Calu3 (cell line): ENCODE measurements around the gene MTHFD1. TPM values are rescaled to one million over a fixed set of nuclear protein-coding genes. Genes with fewer than 3 reads are reported as not detected.

Source experiments
- BruUV-seq: library from RNA; stranded (reverse); fragments of 400-500 nt; replicated peaks from 2 replicates; lab custom pipeline; 2021; lab: Mats Ljungman, UMichigan
- CTCF ChIA-PET: fragments of 300-600 bp; sonication (Branson Sonifier 250); formaldehyde crosslinking; loops from one replicate; lab custom pipeline; 2022; ENCODE audit warnings: antibody characterized with exemption; lab: Charles Lee
- DNase-seq: peaks from one replicate; pipeline ENCODE4 v3.0.0; 2022
- H3K27ac Mint-ChIP-seq: one replicate; pipeline ENCODE4 v1.8.0; 2022; ENCODE audit warnings: mixed read lengths; ENCODE audit not compliant: unreplicated experiment
- H3K27me3 Mint-ChIP-seq: one replicate; pipeline ENCODE4 v1.8.0; 2022; ENCODE audit warnings: mixed read lengths; ENCODE audit not compliant: unreplicated experiment
- H3K36me3 Mint-ChIP-seq: one replicate; pipeline ENCODE4 v1.8.0; 2022; ENCODE audit warnings: mild to moderate bottlenecking, moderate library complexity, mixed read lengths; ENCODE audit not compliant: insufficient read depth, unreplicated experiment
- H3K4me1 Mint-ChIP-seq: one replicate; pipeline ENCODE4 v1.8.0; 2022; ENCODE audit warnings: mild to moderate bottlenecking, low read depth, mixed read lengths; ENCODE audit not compliant: unreplicated experiment
- H3K4me3 Mint-ChIP-seq: one replicate; pipeline ENCODE4 v1.8.0; 2022; ENCODE audit warnings: mild to moderate bottlenecking, low read depth, moderate library complexity, mixed read lengths; ENCODE audit not compliant: unreplicated experiment
- H3K9me3 Mint-ChIP-seq: one replicate; pipeline ENCODE4 v1.8.0; 2022; ENCODE audit warnings: low read depth, mixed read lengths; ENCODE audit not compliant: unreplicated experiment
- CTCF ChIP-seq: fragments of 200-600 bp; IDR thresholded peaks from one replicate; pipeline ENCODE4 v1.8.0; 2022; ENCODE audit warnings: antibody characterized with exemption; ENCODE audit not compliant: unreplicated experiment
- intact Hi-C: fragments of 100-400 bp; cut with micrococcal nuclease; formaldehyde crosslinking; loops from one replicate; pipeline ENCODE4 v1.10.0; 2022; ENCODE audit not compliant: unreplicated experiment
- total RNA-seq: library from RNA; stranded (reverse); gene quantifications from 2 replicates; pipeline ENCODE4 v1.2.3, GENCODE V29; 2022

Gene MTHFD1
- total RNA-seq, 1 experiment from 2014 or later: 164 TPM

DNA sequence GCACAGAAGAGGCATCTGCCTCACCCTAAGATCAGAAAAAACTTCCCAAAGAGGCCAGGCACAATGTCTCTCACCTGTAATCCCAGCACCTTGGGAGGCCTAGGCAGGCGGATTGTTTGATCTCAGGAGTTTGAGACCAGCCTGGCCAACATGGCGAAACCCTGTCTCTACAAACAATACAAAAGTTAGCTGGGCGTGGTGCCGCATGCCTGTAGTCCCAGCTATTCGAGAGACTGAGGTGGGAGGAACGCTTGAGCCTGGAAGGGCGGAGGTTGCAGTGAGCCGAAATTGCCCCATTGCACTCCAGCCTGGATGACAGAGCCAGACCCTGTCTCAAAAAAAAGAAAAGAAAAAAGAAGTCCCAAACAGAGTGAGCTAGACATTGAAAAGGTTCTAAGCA is 120.9 kb downstream of the MTHFD1 start:
- H3K27ac Mint-ChIP-seq: no peak overlapping the region
- CTCF ChIA-PET: interaction anchor here (0.5 to 1.7 kb wide), 2 partner anchors 9 to 124 kb away, joined by 3 to 6 read pairs; no protein-coding TSS in a partner anchor

More for the DNA sequence above, 120.9 kb downstream of the MTHFD1 start:
- BruUV-seq: no TSS peak
- intact Hi-C loops: no loop called here
- no peak for DNase-seq
- no peaks in the 10 kb centered on the region for H3K27me3 Mint-ChIP-seq
- TF ChIP-seq CTCF: no peak
- H3K36me3 Mint-ChIP-seq: peaks cover 34% of the 10 kb centered on the region
- no peak overlapping the region for H3K4me3 Mint-ChIP-seq
- peaks cover 39% of the 10 kb centered on the region for H3K4me1 Mint-ChIP-seq
- no peaks in the 10 kb centered on the region for H3K9me3 Mint-ChIP-seq

Other genes with a start within 250 kb of the MTHFD1 start
- gene ESR2, start 94.0 kb upstream of the MTHFD1 start, total RNA-seq: 0.12 TPM in 1 of 2 replicates, not detected in the other
- 1.1 and 1.7 TPM in 2 replicates for gene AKAP5, start 77.1 kb downstream of the MTHFD1 start, total RNA-seq
- gene ZBTB25, start 115.5 kb downstream of the MTHFD1 start, total RNA-seq: 10.4 and 11.3 TPM in 2 replicates
- 28.1 and 29.4 TPM in 2 replicates for gene ZBTB1, start 116.4 kb downstream of the MTHFD1 start, total RNA-seq
- gene HSPA2, start 152.4 kb downstream of the MTHFD1 start, total RNA-seq: 3.6 and 4.1 TPM in 2 replicates
- 0.40 TPM in 1 of 2 replicates, not detected in the other for gene PPP1R36, start 161.6 kb downstream of the MTHFD1 start, total RNA-seq